ENCODE data around the gene FILIP1L. TPM values are rescaled to one million over a fixed set of nuclear protein-coding genes. Genes with fewer than 3 reads are reported as not detected.

Gene FILIP1L
- total RNA-seq, 1 experiment from 2014 or later = 0.07 TPM

DNA sequence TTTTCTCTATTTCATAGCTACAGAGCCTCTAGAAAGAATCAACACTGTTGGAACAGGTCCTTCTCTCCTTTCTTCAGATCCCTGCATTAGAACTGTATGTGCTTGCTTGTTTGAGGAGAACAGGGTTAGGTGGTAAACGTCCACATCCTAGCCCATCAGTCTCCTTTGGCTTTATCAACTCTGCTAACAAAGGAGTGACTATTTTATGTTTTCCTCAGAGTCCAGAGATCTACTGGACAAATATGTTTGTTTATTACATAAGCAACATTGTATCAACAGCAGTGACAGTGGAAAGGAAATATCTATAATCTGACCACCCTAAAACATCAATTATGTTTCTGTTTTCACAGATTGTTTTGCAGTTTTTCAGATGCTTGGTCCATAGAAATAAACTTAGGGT is 257.0 kb downstream of the FILIP1L start:
- Histone ChIP-seq H2AFZ (ENCODE audit: low read length) (no peak overlapping the region), H3K27me3 (ENCODE audit: insufficient read depth, low read length) (no peaks in the 10 kb centered on the region), H3T11ph (ENCODE audit: low read length) (no peak overlapping the region), H3K14ac (ENCODE audit: insufficient read depth, low read length) (no peak overlapping the region), H3K4me1 (ENCODE audit: insufficient read depth, low read length) (peaks cover 7% of the 10 kb centered on the region; the same call in 1 of the 2 replicates), H2BK120ac (ENCODE audit: low read depth, low read length, poor library complexity, severe bottlenecking) (no peak overlapping the region), H3K79me1 (ENCODE audit: insufficient read depth, low read depth, low read length, poor library complexity, severe bottlenecking) (no peaks in the 10 kb centered on the region), H3K23me2 (ENCODE audit: insufficient read length, low read depth, low read length, poor library complexity, severe bottlenecking) (no peaks in the 10 kb centered on the region), H2BK20ac (ENCODE audit: low read depth, low read length, poor library complexity, severe bottlenecking) (no peak overlapping the region), H2AK5ac (ENCODE audit: insufficient read length, low read length) (no peak overlapping the region), H4K5ac (ENCODE audit: insufficient read length, low read depth, low read length) (no peak overlapping the region), H3K4ac (ENCODE audit: low read depth, low read length) (no peak overlapping the region), H3K27ac (ENCODE audit: insufficient read length, low read depth, low read length) (no peak overlapping the region), H3K56ac (ENCODE audit: insufficient read length, low read depth, low read length) (no peak overlapping the region), H3K9ac (ENCODE audit: extremely low read depth, insufficient read length, low read length) (no peak overlapping the region), H2BK15ac (ENCODE audit: low read depth, low read length) (no peak overlapping the region), H4K91ac (ENCODE audit: insufficient read length, low read depth, low read length) (no peak overlapping the region), H3K4me2 (ENCODE audit: insufficient read depth, insufficient read length, low read length) (no peak overlapping the region), H3K18ac (ENCODE audit: insufficient read length, low read depth, low read length) (no peak overlapping the region), H3K23ac (ENCODE audit: insufficient read length, low read depth, low read length) (no peak overlapping the region), H2BK5ac (ENCODE audit: insufficient read length, low read length) (no peak overlapping the region), H4K8ac (replicated peaks; ENCODE audit: insufficient read length, low read depth, low read length) (no peak overlapping the region), H4K20me1 (ENCODE audit: control insufficient read depth, insufficient read depth, insufficient read length) (no peaks in the 10 kb centered on the region), H2BK12ac (ENCODE audit: insufficient read length, low read depth, low read length) (no peak overlapping the region), H3K9me3 (ENCODE audit: control insufficient read depth, low read depth, low read length) (no peaks in the 10 kb centered on the region), H3K79me2 (ENCODE audit: insufficient read depth, low read length) (peaks cover 2% of the 10 kb centered on the region; the same call in 1 of the 2 replicates)
- no peaks in the 10 kb centered on the region for H3K27me3 Mint-ChIP-seq (ENCODE audit: low read depth)
- DNase-seq = no peak
- TF ChIP-seq, protein P1, sequence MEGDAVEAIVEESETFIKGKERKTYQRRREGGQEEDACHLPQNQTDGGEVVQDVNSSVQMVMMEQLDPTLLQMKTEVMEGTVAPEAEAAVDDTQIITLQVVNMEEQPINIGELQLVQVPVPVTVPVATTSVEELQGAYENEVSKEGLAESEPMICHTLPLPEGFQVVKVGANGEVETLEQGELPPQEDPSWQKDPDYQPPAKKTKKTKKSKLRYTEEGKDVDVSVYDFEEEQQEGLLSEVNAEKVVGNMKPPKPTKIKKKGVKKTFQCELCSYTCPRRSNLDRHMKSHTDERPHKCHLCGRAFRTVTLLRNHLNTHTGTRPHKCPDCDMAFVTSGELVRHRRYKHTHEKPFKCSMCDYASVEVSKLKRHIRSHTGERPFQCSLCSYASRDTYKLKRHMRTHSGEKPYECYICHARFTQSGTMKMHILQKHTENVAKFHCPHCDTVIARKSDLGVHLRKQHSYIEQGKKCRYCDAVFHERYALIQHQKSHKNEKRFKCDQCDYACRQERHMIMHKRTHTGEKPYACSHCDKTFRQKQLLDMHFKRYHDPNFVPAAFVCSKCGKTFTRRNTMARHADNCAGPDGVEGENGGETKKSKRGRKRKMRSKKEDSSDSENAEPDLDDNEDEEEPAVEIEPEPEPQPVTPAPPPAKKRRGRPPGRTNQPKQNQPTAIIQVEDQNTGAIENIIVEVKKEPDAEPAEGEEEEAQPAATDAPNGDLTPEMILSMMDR (conservative IDR thresholded peaks at IDR 0.05) = no peak
- no peak overlapping the region for H3K4me3 Mint-ChIP-seq
- H3K4me1 Mint-ChIP-seq = peaks cover 32 to 37% of the 10 kb centered on the region in 2 experiments
- peaks cover 0 to under 1% (median 0%) of the 10 kb centered on the region in 3 experiments; a peak in 1 of 7 replicates for H3K36me3 Mint-ChIP-seq (ENCODE audit: insufficient read depth in 1 of 3, low read depth in 3 of 3)
- WGBS (ENCODE audit: extremely low coverage, insufficient read length, low lambda C conversion rate) = no CpG with 5 or more reads among the region's 1 CpG
- no peak overlapping the region for H3K27ac Mint-ChIP-seq
- H3K9me3 Mint-ChIP-seq = no peaks in the 10 kb centered on the region
